Neuronal stem cell (in vitro differentiated cells): ENCODE measurements around the gene VPS36.
"Not testable (repeated sequence)": the region's sequence is repeated elsewhere in the genome, so short reads cannot be mapped to it uniquely, and the experiment has no call there.

Experiments
- DNase-seq: peaks from one replicate; pipeline ENCODE4 v3.0.0-alpha.2; 2013; ENCODE audit warnings: low spot score
- H2AFZ ChIP-seq: one replicate; pipeline ENCODE4 v1.6.1; 2013; ENCODE audit warnings: mild to moderate bottlenecking, low read length, inconsistent platforms
- H2AK5ac ChIP-seq: 2 replicates; pipeline ENCODE4 v1.6.1; 2013; ENCODE audit warnings: low read depth, mild to moderate bottlenecking, inconsistent platforms, low read length, moderate library complexity, mixed read lengths
- H2BK120ac ChIP-seq: 2 replicates; pipeline ENCODE4 v1.6.1; 2013; ENCODE audit warnings: low read depth, mild to moderate bottlenecking, inconsistent platforms, low read length, moderate library complexity, mixed read lengths
- H2BK12ac ChIP-seq: one replicate; pipeline ENCODE4 v1.6.1; 2013; ENCODE audit warnings: low read length, inconsistent platforms
- H2BK15ac ChIP-seq: 2 replicates; pipeline ENCODE4 v1.6.1; 2013; ENCODE audit warnings: mild to moderate bottlenecking, low read length, inconsistent platforms, mixed read lengths
- H2BK5ac ChIP-seq: one replicate; pipeline ENCODE4 v1.6.1; 2013; ENCODE audit warnings: inconsistent platforms, mild to moderate bottlenecking, low read length, moderate library complexity
- H3K14ac ChIP-seq: one replicate; pipeline ENCODE4 v1.6.1; 2013; ENCODE audit warnings: low read length, inconsistent platforms
- H3K18ac ChIP-seq: 2 replicates; pipeline ENCODE4 v1.6.1; 2013; ENCODE audit warnings: low read length, inconsistent platforms
- H3K23ac ChIP-seq: 2 replicates; pipeline ENCODE4 v1.6.1; 2013; ENCODE audit warnings: low read depth, mild to moderate bottlenecking, mixed read lengths, low read length, inconsistent platforms; ENCODE audit not compliant: poor library complexity
- H3K27ac ChIP-seq: replicated peaks from 3 replicates; pipeline ENCODE4 v1.5.1; 2013; ENCODE audit warnings: low read length, inconsistent platforms
- H3K27me3 ChIP-seq, 3 experiments: 2 replicates each; pipeline ENCODE4 v1.6.1; 2013; ENCODE audit warnings: low read length in 3 of 3, mild to moderate bottlenecking in 2 of 3, inconsistent platforms in 1 of 3, low read depth in 1 of 3, mixed read lengths in 1 of 3, moderate library complexity in 1 of 3; ENCODE audit not compliant: control insufficient read depth in 3 of 3, insufficient read depth in 3 of 3
- H3K36me3 ChIP-seq, 2 donors: replicated peaks in 1 of 2; 2 replicates each; pipeline ENCODE4 v1.6.1; 2013; ENCODE audit warnings: low read length in 2 of 2; ENCODE audit not compliant: control insufficient read depth in 2 of 2, insufficient read depth in 2 of 2
- H3K4ac ChIP-seq: 2 replicates; pipeline ENCODE4 v1.6.1; 2013; ENCODE audit warnings: inconsistent platforms, mild to moderate bottlenecking, low read length, moderate library complexity
- H3K4me1 ChIP-seq, 2 donors: 1 replicate in 1 of 2; 2 replicates in 1 of 2; pipeline ENCODE4 v1.6.1; 2013; ENCODE audit warnings: low read length in 2 of 2, low read depth in 1 of 2; ENCODE audit not compliant: control insufficient read depth in 2 of 2, insufficient read depth in 1 of 2
- H3K4me2 ChIP-seq: one replicate; pipeline ENCODE4 v1.6.1; 2013; ENCODE audit warnings: mild to moderate bottlenecking, low read length, inconsistent platforms; ENCODE audit not compliant: insufficient read depth, poor library complexity, severe bottlenecking
- H3K4me3 ChIP-seq, 2 donors: 2 replicates each; pipeline ENCODE4 v1.5.1; 2013; ENCODE audit warnings: low read length in 2 of 2, mild to moderate bottlenecking in 2 of 2, inconsistent platforms in 1 of 2, moderate library complexity in 1 of 2
- H3K79me1 ChIP-seq: one replicate; pipeline ENCODE4 v1.6.1; 2013; ENCODE audit warnings: low read depth, mild to moderate bottlenecking, inconsistent platforms, low read length, moderate library complexity
- H3K9ac ChIP-seq: one replicate; pipeline ENCODE4 v1.6.1; 2013; ENCODE audit warnings: mild to moderate bottlenecking, low read depth, low read length, inconsistent platforms; ENCODE audit not compliant: poor library complexity
- H3K9me3 ChIP-seq, 2 donors: replicated peaks in 1 of 2; 2 replicates each; pipeline versions ENCODE3 to v1.6.1; 2013; ENCODE audit warnings: low read length in 2 of 2, mild to moderate bottlenecking in 2 of 2, inconsistent platforms in 1 of 2, low read depth in 1 of 2, mixed read lengths in 1 of 2, moderate library complexity in 1 of 2; ENCODE audit not compliant: control insufficient read depth in 2 of 2, insufficient read depth in 1 of 2
- H4K8ac ChIP-seq: one replicate; pipeline ENCODE4 v1.6.1; 2013; ENCODE audit warnings: low read depth, mild to moderate bottlenecking, inconsistent platforms, low read length, moderate library complexity
- H4K91ac ChIP-seq: one replicate; pipeline ENCODE4 v1.6.1; 2013; ENCODE audit warnings: low read length, low read depth, mild to moderate bottlenecking, inconsistent platforms; ENCODE audit not compliant: poor library complexity
- WGBS, 2 donors: extraction: QIAGEN DNeasy Blood & Tissue Kit; methylation state at CpG; one replicate each; pipeline ENCODE4 v1.1.7; 2013; ENCODE audit warnings: missing lambda C conversion rate in 2 of 2, mixed read lengths in 1 of 2; ENCODE audit not compliant: insufficient read length in 2 of 2, insufficient replicate concordance in 1 of 2; ENCODE audit errors: extremely low coverage in 2 of 2; 5-methylcytosine and 5-hydroxymethylcytosine counted together

Gene VPS36

DNA sequence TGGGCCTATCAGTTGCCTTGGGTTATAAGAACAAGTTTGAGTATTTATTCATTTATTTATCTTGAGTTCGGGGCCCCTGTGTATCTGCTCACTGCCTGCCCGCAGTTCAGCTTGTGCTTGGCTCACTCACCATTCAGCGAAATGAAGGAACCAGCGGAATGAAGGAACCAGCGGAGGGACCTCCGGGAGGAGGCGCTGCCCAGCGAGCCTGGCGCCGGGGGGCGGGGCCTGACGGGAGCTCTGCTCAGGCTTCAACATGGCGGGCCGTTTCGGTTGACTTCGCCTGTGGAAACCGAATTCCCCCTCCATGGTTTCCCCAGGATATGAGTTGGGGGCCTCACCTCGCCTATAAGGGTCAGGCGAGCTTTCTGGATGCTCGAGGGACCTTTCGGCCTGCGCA lies 38.3 kb upstream of the VPS36 start:
- not testable (repeated sequence) for H3K14ac ChIP-seq, H4K91ac ChIP-seq

DNA sequence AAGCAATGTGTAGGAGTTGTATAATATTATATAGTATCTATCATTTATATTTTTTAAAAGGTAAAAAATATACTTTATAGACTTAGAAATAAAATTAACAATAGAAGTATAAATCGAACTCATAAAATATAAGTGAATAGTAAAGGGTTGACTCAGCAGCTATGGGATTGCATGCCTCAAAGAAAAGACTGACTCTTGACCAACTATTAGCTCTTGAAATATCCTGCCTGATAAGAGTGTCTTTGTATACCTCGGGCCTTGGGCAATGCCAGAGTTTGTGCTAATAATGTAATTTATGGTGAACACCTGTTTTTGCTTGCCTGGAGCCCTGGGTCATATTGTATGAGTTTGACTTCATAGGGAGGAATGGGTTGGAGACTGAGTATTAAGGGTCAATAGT lies 36.6 kb upstream of the VPS36 start:
- no CpG with 5 or more reads among the region's 2 CpGs for WGBS, 2 donors

More for the DNA sequence above, 38.3 kb upstream of the VPS36 start:
- not testable (repeated sequence) for DNase-seq, H3K27me3 ChIP-seq, H3K79me1 ChIP-seq, H3K23ac ChIP-seq, H4K8ac ChIP-seq, H3K9me3 ChIP-seq, H3K4ac ChIP-seq, H2AK5ac ChIP-seq, H3K4me1 ChIP-seq, H3K36me3 ChIP-seq, H2BK15ac ChIP-seq, H2BK120ac ChIP-seq, H3K4me2 ChIP-seq, H3K18ac ChIP-seq, H3K4me3 ChIP-seq, H2AFZ ChIP-seq, H2BK5ac ChIP-seq, H2BK12ac ChIP-seq, H3K9ac ChIP-seq, H3K27ac ChIP-seq
- WGBS, 2 donors, result no CpG with 5 or more reads among the region's 22 CpGs

GRCh38 chr13:52480677-52481428 lies 30.4 kb upstream of the VPS36 start:
- H2BK12ac ChIP-seq, H3K27ac ChIP-seq, H3K27me3 ChIP-seq, H2BK120ac ChIP-seq, H4K8ac ChIP-seq, H3K79me1 ChIP-seq, H3K4me2 ChIP-seq, H3K23ac ChIP-seq, H3K4me1 ChIP-seq, H3K9me3 ChIP-seq, H3K18ac ChIP-seq, H3K4me3 ChIP-seq, H2AK5ac ChIP-seq, H2BK5ac ChIP-seq, H4K91ac ChIP-seq, H2BK15ac ChIP-seq, H3K14ac ChIP-seq, H2AFZ ChIP-seq, H3K9ac ChIP-seq, H3K4ac ChIP-seq, DNase-seq: not testable (repeated sequence)
- WGBS, 2 donors, result no CpG with 5 or more reads among the region's 7 CpGs
- H3K36me3 ChIP-seq, result peaks cover 4 to 21% of the 10 kb centered on the region in 2 donors

More for the DNA sequence above, 36.6 kb upstream of the VPS36 start:
- H4K8ac ChIP-seq, H2BK5ac ChIP-seq, H3K36me3 ChIP-seq, H3K14ac ChIP-seq, H4K91ac ChIP-seq, H3K23ac ChIP-seq, DNase-seq, H2BK15ac ChIP-seq, H2BK12ac ChIP-seq, H3K18ac ChIP-seq, H3K4me2 ChIP-seq, H3K27me3 ChIP-seq, H3K9me3 ChIP-seq, H2AFZ ChIP-seq, H2BK120ac ChIP-seq, H3K4me3 ChIP-seq, H3K79me1 ChIP-seq, H2AK5ac ChIP-seq, H3K4ac ChIP-seq, H3K9ac ChIP-seq, H3K4me1 ChIP-seq, H3K27ac ChIP-seq: not testable (repeated sequence)

DNA sequence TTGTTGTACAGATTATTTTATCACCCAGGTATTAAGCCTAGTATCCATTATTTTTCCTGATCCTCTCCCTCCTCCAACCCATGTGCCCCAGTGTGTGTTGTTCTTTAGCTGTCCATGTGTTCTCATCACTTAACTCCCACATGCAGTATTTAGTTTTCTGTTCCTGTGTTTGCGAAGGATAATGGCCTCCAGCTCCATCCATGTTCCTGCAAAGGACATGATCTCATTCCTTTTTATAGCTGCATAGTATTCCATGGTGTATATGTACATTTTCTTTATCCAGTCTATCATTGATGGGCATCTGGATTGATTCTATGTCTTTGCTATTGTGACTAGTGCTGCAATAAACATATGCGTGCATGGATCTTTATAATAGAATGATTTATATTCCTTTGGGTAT lies 18.1 kb upstream of the VPS36 start:
- H3K14ac ChIP-seq, H3K23ac ChIP-seq, H2BK15ac ChIP-seq, H3K18ac ChIP-seq, H2BK12ac ChIP-seq, H4K91ac ChIP-seq, H2BK5ac ChIP-seq, H2AFZ ChIP-seq, H3K9ac ChIP-seq, H3K4me2 ChIP-seq, H3K79me1 ChIP-seq, H3K27me3 ChIP-seq, H2AK5ac ChIP-seq, H3K4ac ChIP-seq, H3K4me1 ChIP-seq, H4K8ac ChIP-seq, H3K27ac ChIP-seq, DNase-seq, H2BK120ac ChIP-seq, H3K9me3 ChIP-seq, H3K4me3 ChIP-seq: not testable (repeated sequence)
- peaks cover 16 to 93% of the 10 kb centered on the region in 2 donors for H3K36me3 ChIP-seq
- WGBS, 2 donors, result no CpG with 5 or more reads among the region's 2 CpGs
